Thoracic aorta (tissue), 2 donors: Measurements from ENCODE around the gene PRRG3. TPM values are rescaled to one million over a fixed set of nuclear protein-coding genes. Genes with fewer than 3 reads are reported as not detected.

Experiments used
- ATAC-seq: fragments of 150-250 bp; one replicate; pipeline ENCODE4 v1.8.0; 2017; ENCODE audit warnings: low read depth; ENCODE audit not compliant: insufficient number of reproducible peaks, low FRiP score
- DNase-seq: peaks from one replicate; pipeline ENCODE4 v3.0.0-alpha.2; 2020; ENCODE audit warnings: low spot score
- H3K27ac ChIP-seq, 2 donors: fragments of 200-600 bp; sonication (generic); 1 replicate in 1 of 2; 2 replicates in 1 of 2; pipeline ENCODE4 v1.5.1; 2016; ENCODE audit warnings: mild to moderate bottlenecking in 2 of 2, moderate library complexity in 2 of 2
- H3K27me3 ChIP-seq: fragments of 200-600 bp; sonication (generic); replicated peaks from 2 replicates; pipeline ENCODE4 v1.6.0; 2016; ENCODE audit warnings: mild to moderate bottlenecking; ENCODE audit not compliant: insufficient read depth
- H3K36me3 ChIP-seq: fragments of 200-600 bp; sonication (generic); one replicate; pipeline ENCODE4 v1.5.1; 2016
- H3K4me1 ChIP-seq, 2 donors: fragments of 200-600 bp; sonication (generic); 1 replicate in 1 of 2; 2 replicates in 1 of 2; pipeline versions ENCODE4 v1.5.1 to v1.6.0; 2016; ENCODE audit warnings: low read depth in 2 of 2, mild to moderate bottlenecking in 1 of 2; ENCODE audit not compliant: control insufficient read depth in 1 of 2
- H3K4me3 ChIP-seq: fragments of 200-600 bp; sonication (generic); 2 replicates; pipeline ENCODE4 v1.5.1; 2016; ENCODE audit warnings: mild to moderate bottlenecking
- H3K9me3 ChIP-seq: fragments of 200-600 bp; sonication (generic); 2 replicates; pipeline ENCODE4 v1.5.1; 2016
- total RNA-seq, 2 donors: library from RNA; depleted of rRNA; stranded (reverse); fragments of >200 nt; gene quantifications; one replicate each; pipeline versions ENCODE4 v1.1.0 to v1.2.3, GENCODE V29; 2016
- TF ChIP-seq, protein P1 (sequence below): fragments of 200-600 bp; sonication (generic); IDR thresholded peaks from one replicate; pipeline ENCODE4 v1.5.1; 2019; ENCODE audit warnings: antibody characterized with exemption

Gene PRRG3
- total RNA-seq, 2 donors from 2014 or later: 0.14 to 0.27 TPM

GRCh38 chrX:151741606-151742005, 46.3 kb downstream of the PRRG3 start:
- H3K4me3 ChIP-seq: no peak overlapping the region
- H3K9me3 ChIP-seq: no peaks in the 10 kb centered on the region
- DNase-seq: no peak
- ATAC-seq: no peak
- TF ChIP-seq, protein P1, sequence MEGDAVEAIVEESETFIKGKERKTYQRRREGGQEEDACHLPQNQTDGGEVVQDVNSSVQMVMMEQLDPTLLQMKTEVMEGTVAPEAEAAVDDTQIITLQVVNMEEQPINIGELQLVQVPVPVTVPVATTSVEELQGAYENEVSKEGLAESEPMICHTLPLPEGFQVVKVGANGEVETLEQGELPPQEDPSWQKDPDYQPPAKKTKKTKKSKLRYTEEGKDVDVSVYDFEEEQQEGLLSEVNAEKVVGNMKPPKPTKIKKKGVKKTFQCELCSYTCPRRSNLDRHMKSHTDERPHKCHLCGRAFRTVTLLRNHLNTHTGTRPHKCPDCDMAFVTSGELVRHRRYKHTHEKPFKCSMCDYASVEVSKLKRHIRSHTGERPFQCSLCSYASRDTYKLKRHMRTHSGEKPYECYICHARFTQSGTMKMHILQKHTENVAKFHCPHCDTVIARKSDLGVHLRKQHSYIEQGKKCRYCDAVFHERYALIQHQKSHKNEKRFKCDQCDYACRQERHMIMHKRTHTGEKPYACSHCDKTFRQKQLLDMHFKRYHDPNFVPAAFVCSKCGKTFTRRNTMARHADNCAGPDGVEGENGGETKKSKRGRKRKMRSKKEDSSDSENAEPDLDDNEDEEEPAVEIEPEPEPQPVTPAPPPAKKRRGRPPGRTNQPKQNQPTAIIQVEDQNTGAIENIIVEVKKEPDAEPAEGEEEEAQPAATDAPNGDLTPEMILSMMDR: no peak
- H3K27ac ChIP-seq: no peak overlapping the region
- no peaks in the 10 kb centered on the region for H3K27me3 ChIP-seq
- H3K36me3 ChIP-seq: no peaks in the 10 kb centered on the region
- no peaks in the 10 kb centered on the region for H3K4me1 ChIP-seq

DNA sequence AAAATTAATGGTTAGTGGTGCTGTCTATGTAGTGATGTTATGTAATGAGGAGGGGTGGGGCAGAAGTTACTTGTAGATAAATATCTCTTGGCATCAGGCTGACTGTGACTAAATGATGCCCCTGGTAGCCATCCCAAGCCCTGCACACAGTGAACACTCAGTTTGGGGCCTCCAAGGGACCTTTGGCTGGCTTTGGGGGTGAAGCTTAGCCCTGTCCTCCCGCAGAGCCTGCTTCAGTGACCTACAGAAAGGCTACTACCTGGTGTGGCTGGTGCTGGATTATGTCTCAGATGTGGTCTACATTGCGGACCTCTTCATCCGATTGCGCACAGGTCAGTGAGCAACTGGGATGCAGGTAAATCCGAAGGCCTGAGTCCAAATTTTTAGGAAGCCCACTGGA, 47.1 kb downstream of the PRRG3 start:
- H3K27ac ChIP-seq: no peak overlapping the region
- H3K4me3 ChIP-seq: no peak overlapping the region

GRCh38 chrX:151743651-151744470, 48.6 kb downstream of the PRRG3 start:
- no peak for DNase-seq

More for the DNA sequence above, 47.1 kb downstream of the PRRG3 start:
- H3K36me3 ChIP-seq: no peaks in the 10 kb centered on the region
- no peaks in the 10 kb centered on the region for H3K9me3 ChIP-seq
- ATAC-seq: no peak
- H3K4me1 ChIP-seq: no peaks in the 10 kb centered on the region
- DNase-seq: no peak
- H3K27me3 ChIP-seq: no peaks in the 10 kb centered on the region
- TF ChIP-seq, protein P1: no peak

GRCh38 chrX:151745651-151746050, 50.4 kb downstream of the PRRG3 start:
- DNase-seq: no peak
- no peak overlapping the region for H3K4me3 ChIP-seq
- no peaks in the 10 kb centered on the region for H3K4me1 ChIP-seq
- H3K9me3 ChIP-seq: no peaks in the 10 kb centered on the region
- no peak for ATAC-seq
- no peaks in the 10 kb centered on the region for H3K36me3 ChIP-seq
- no peak overlapping the region for H3K27ac ChIP-seq
- TF ChIP-seq, protein P1: no peak
- H3K27me3 ChIP-seq: no peaks in the 10 kb centered on the region

More at GRCh38 chrX:151743651-151744470, 48.6 kb downstream of the PRRG3 start:
- ATAC-seq: no peak
- H3K4me3 ChIP-seq: no peak overlapping the region
- no peaks in the 10 kb centered on the region for H3K9me3 ChIP-seq
- H3K27me3 ChIP-seq: no peaks in the 10 kb centered on the region
- TF ChIP-seq, protein P1: no peak
- no peaks in the 10 kb centered on the region for H3K36me3 ChIP-seq
- no peaks in the 10 kb centered on the region for H3K4me1 ChIP-seq
- no peak overlapping the region for H3K27ac ChIP-seq

GRCh38 chrX:151746502-151746901, 51.2 kb downstream of the PRRG3 start:
- no peaks in the 10 kb centered on the region for H3K27me3 ChIP-seq
- H3K4me1 ChIP-seq: no peaks in the 10 kb centered on the region
- ATAC-seq (no peak), DNase-seq (no peak)
- no peak overlapping the region for H3K27ac ChIP-seq
- TF ChIP-seq, protein P1: no peak
- H3K9me3 ChIP-seq: no peaks in the 10 kb centered on the region
- H3K36me3 ChIP-seq: no peaks in the 10 kb centered on the region
- no peak overlapping the region for H3K4me3 ChIP-seq
